OCI-LY1 (cell line): ENCODE measurements around the gene CAMTA1.

Experiments
- CTCF ChIP-seq: fragments of 200-600 bp; sonication (generic), shearing (Covaris generic); IDR thresholded peaks from 2 replicates; pipeline ENCODE4 v1.5.1; 2017; ENCODE audit warnings: mild to moderate bottlenecking, antibody characterized with exemption, low read length, moderate library complexity, mixed read lengths
- EZH2 ChIP-seq: fragments of 200-600 bp; sonication (generic), shearing (Covaris generic); IDR thresholded peaks from 2 replicates; pipeline ENCODE4 v1.8.0; 2017; ENCODE audit warnings: borderline replicate concordance, mixed run types, mild to moderate bottlenecking, antibody characterized with exemption, low read length, moderate library complexity, mixed read lengths

- no peak for TF ChIP-seq CTCF
- no peak for TF ChIP-seq EZH2
Observed at GRCh38 chr1:6950001-6950765, 164.9 kb downstream of the CAMTA1 start.
